OCI-LY7 (cell line): ENCODE data around the gene SERPINA4. TPM values are rescaled to one million over a fixed set of nuclear protein-coding genes. Genes with fewer than 3 reads are reported as not detected.
A peak's percentile ranks its signal among the peaks of the same experiment; 100 is the strongest.

Experiments
- BruUV-seq: library from RNA; stranded (reverse); fragments of 400-500 nt; replicated peaks from 2 replicates; lab custom pipeline; 2021; lab: Mats Ljungman, UMichigan
- CTCF ChIA-PET: fragments of 300-600 bp; sonication (Branson Sonifier 250); formaldehyde crosslinking; loops from one replicate; lab custom pipeline; 2022; ENCODE audit warnings: antibody characterized with exemption; ENCODE audit not compliant: unreplicated experiment; lab: Charles Lee
- POLR2A ChIA-PET: fragments of 300-600 bp; sonication (Branson Sonifier 250); formaldehyde crosslinking; loops from one replicate; lab custom pipeline; 2022; ENCODE audit warnings: antibody characterized with exemption; lab: Charles Lee
- DNase-seq: peaks from one replicate; pipeline ENCODE4 v3.0.0-alpha.2; 2015; ENCODE audit warnings: low spot score
- H2AFZ ChIP-seq: fragments of 200-600 bp; sonication (generic), shearing (Covaris generic); 2 replicates; pipeline ENCODE4 v1.6.1; 2014; ENCODE audit warnings: mild to moderate bottlenecking, antibody characterized with exemption, low read length, moderate library complexity
- H3K27ac ChIP-seq: fragments of 200-600 bp; sonication (generic); 2 replicates; pipeline ENCODE4 v1.5.1; 2014; ENCODE audit warnings: mixed run types, low read depth, mild to moderate bottlenecking, moderate library complexity, low read length, inconsistent platforms; ENCODE audit not compliant: poor library complexity, severe bottlenecking
- H3K36me3 ChIP-seq: fragments of 200-600 bp; sonication (generic); 2 replicates; pipeline ENCODE4 v1.6.1; 2014; ENCODE audit warnings: mild to moderate bottlenecking, antibody characterized with exemption, low read length, moderate library complexity, mixed read lengths; ENCODE audit not compliant: insufficient read depth
- H3K4me1 ChIP-seq: fragments of 200-600 bp; sonication (generic); 2 replicates; pipeline ENCODE4 v1.5.1; 2014; ENCODE audit warnings: mild to moderate bottlenecking, low read length; ENCODE audit not compliant: insufficient read depth, poor library complexity, severe bottlenecking
- H3K4me2 ChIP-seq: fragments of 200-600 bp; sonication (generic); 2 replicates; pipeline ENCODE4 v1.6.1; 2014; ENCODE audit warnings: mild to moderate bottlenecking, low read length
- H3K4me3 ChIP-seq: fragments of 200-600 bp; sonication (generic); 2 replicates; pipeline ENCODE4 v1.5.1; 2014; ENCODE audit warnings: mild to moderate bottlenecking, low read depth, low read length; ENCODE audit not compliant: poor library complexity, severe bottlenecking
- H3K79me2 ChIP-seq: fragments of 200-600 bp; sonication (generic); 2 replicates; pipeline ENCODE4 v1.6.1; 2016; ENCODE audit warnings: low read depth, mild to moderate bottlenecking, low read length, moderate library complexity, mixed read lengths; ENCODE audit not compliant: insufficient read depth
- H3K9me2 ChIP-seq: fragments of 200-600 bp; sonication (generic); 2 replicates; pipeline ENCODE4 v1.6.1; 2016; ENCODE audit warnings: mild to moderate bottlenecking, low read length, mixed read lengths; ENCODE audit not compliant: insufficient read depth
- H3K9me3 ChIP-seq: fragments of 200-600 bp; sonication (generic); 2 replicates; pipeline ENCODE4 v1.6.1; 2014; ENCODE audit warnings: mild to moderate bottlenecking, mixed run types, low read length, mixed read lengths
- H4K20me1 ChIP-seq: fragments of 200-600 bp; sonication (generic); 2 replicates; pipeline ENCODE4 v1.6.1; 2014; ENCODE audit warnings: mild to moderate bottlenecking, antibody characterized with exemption, low read length, moderate library complexity, mixed read lengths; ENCODE audit not compliant: insufficient read depth
- CTCF ChIP-seq: fragments of 200-600 bp; sonication (generic); conservative IDR thresholded peaks from 2 replicates; pipeline ENCODE4 v1.5.1; 2014; ENCODE audit warnings: mild to moderate bottlenecking, antibody characterized with exemption, low read length, moderate library complexity, mixed read lengths
- EZH2phosphoT487 ChIP-seq: fragments of 200-600 bp; sonication (generic); IDR thresholded peaks from 2 replicates; pipeline ENCODE4 v1.6.1; 2018; ENCODE audit warnings: low read depth, borderline replicate concordance, mild to moderate bottlenecking, mixed run types, antibody characterized with exemption, low read length, moderate library complexity, mixed read lengths
- intact Hi-C: fragments of 100-400 bp; cut with micrococcal nuclease; formaldehyde crosslinking; loops from one replicate; pipeline ENCODE4 v1.10.0; 2022; ENCODE audit not compliant: unreplicated experiment
- total RNA-seq, 2 experiments: library from RNA; depleted of rRNA in 1 of 2; stranded (reverse); fragments of >200 nt in 1 of 2; shearing (Covaris generic) in 1 of 2; gene quantifications; 2 replicates each; pipeline ENCODE4 v1.2.3, GENCODE V29; 2014 to 2022

The SERPINA4 gene
- total RNA-seq, 2 experiments from 2014 or later, result not detected

DNA sequence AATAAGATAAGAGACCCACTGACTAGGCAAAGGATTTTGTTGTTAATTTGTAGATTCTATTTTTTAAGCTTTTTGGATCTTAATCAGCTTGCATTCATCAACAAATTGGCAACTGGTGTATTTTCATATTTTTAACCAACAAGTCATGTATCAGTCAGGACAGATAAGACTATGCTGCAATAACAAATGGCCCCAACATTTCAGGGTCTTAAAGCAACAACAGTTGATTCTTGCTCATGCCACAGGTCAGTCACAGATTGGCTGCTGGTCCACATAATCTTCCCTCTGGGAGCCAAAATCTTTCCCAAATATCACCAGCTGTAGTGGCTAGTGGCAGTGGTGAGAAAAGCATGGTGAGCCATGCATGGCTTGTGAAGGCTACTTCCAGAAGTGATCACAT lies 30.1 kb upstream of the SERPINA4 start:
- no peak overlapping the region for H3K4me2 ChIP-seq
- DNase-seq, result no peak
- peaks cover 3% of the 10 kb centered on the region for H3K4me1 ChIP-seq
- H3K4me3 ChIP-seq, result no peak overlapping the region
- intact Hi-C loops, result no loop called here
- no peaks in the 10 kb centered on the region for H4K20me1 ChIP-seq
- no peaks in the 10 kb centered on the region for H3K9me2 ChIP-seq
- no peaks in the 10 kb centered on the region for H3K79me2 ChIP-seq
- TF ChIP-seq CTCF (no peak), EZH2phosphoT487 (no peak)
- H3K27ac ChIP-seq, result no peak overlapping the region
- H3K36me3 ChIP-seq, result no peaks in the 10 kb centered on the region
- H3K9me3 ChIP-seq, result no peaks in the 10 kb centered on the region
- no peak overlapping the region for H2AFZ ChIP-seq
- no TSS peak for BruUV-seq
- ChIA-PET CTCF (no interaction called here), POLR2A (no interaction called here)

- H3K27ac ChIP-seq, result no peak overlapping the region
- no peaks in the 10 kb centered on the region for H3K9me2 ChIP-seq
- H3K4me2 ChIP-seq, result peak overlapping the region; percentile 29; the same call in 1 of the 2 replicates
- no peaks in the 10 kb centered on the region for H3K9me3 ChIP-seq
- no peak overlapping the region for H3K4me3 ChIP-seq
- intact Hi-C loops, result no loop called here
- no peaks in the 10 kb centered on the region for H3K36me3 ChIP-seq
- no peak overlapping the region for H2AFZ ChIP-seq
- no peaks in the 10 kb centered on the region for H3K79me2 ChIP-seq
- H3K4me1 ChIP-seq, result peaks cover 3% of the 10 kb centered on the region
- BruUV-seq, result no TSS peak
- H4K20me1 ChIP-seq, result no peaks in the 10 kb centered on the region
- ChIA-PET POLR2A (no interaction called here), CTCF (no interaction called here)
- no peak for DNase-seq
- TF ChIP-seq EZH2phosphoT487, result no peak
- TF ChIP-seq CTCF, result no peak
Observed at GRCh38 chr14:94532447-94532846, 28.8 kb upstream of the SERPINA4 start.

DNA sequence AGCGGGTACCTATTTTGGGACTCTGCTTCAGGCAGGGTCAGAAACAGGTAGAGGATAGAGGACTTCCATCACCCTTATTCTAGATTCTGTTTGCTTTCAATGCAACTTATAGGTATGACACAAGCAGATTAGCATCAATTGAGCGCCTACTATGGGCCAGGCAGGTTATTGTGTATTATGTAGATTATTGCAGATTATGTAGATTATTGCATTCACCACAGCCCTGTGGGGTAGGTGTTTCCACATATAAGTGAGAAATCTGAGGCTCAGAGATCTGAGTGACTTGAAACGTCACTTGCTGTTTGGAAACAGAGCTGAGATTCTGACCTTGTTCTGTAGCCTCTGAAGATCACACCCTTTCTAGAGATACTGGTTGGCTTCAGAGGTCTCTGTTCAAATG lies 25.7 kb upstream of the SERPINA4 start:
- Histone ChIP-seq H3K79me2 (no peaks in the 10 kb centered on the region), H2AFZ (no peak overlapping the region), H3K9me2 (no peaks in the 10 kb centered on the region), H3K9me3 (no peaks in the 10 kb centered on the region), H4K20me1 (no peaks in the 10 kb centered on the region), H3K27ac (no peak overlapping the region), H3K4me1 (peaks cover 3% of the 10 kb centered on the region), H3K4me3 (no peak overlapping the region), H3K4me2 (no peak overlapping the region), H3K36me3 (no peaks in the 10 kb centered on the region)
- TF ChIP-seq CTCF (no peak), EZH2phosphoT487 (no peak)
- BruUV-seq, result no TSS peak
- POLR2A ChIA-PET, result no interaction called here
- CTCF ChIA-PET, result no interaction called here
- DNase-seq, result no peak
- intact Hi-C loops, result no loop called here
